HepG2 (cell line): ENCODE measurements around the gene CBLN3. TPM values are rescaled to one million over a fixed set of nuclear protein-coding genes. Genes with fewer than 3 reads are reported as not detected.

Experiments
- BHLHE40 ChIP-seq: IDR thresholded peaks from 2 replicates; pipeline ENCODE4 v1.6.1; 2011; ENCODE audit warnings: low read length, improper control_type of control experiment
- HNF4A ChIP-seq: sonication (generic); formaldehyde crosslinking; IDR thresholded peaks from 2 replicates; pipeline ENCODE4 v1.4.0; 2020; ENCODE audit warnings: missing genetic modification reagents
- HNRNPUL1 ChIP-seq: fragments of 200-400 bp; formaldehyde crosslinking; IDR thresholded peaks from 2 replicates; pipeline ENCODE4 v1.6.1; 2017; ENCODE audit warnings: low read depth, mild to moderate bottlenecking, low read length, moderate library complexity
- KDM2A ChIP-seq: sonication (generic); formaldehyde crosslinking; IDR thresholded peaks from 2 replicates; pipeline ENCODE4 v1.4.0; 2020; ENCODE audit warnings: low read depth, missing genetic modification reagents, borderline replicate concordance
- MEIS2 ChIP-seq: sonication (generic); formaldehyde crosslinking; IDR thresholded peaks from 2 replicates; pipeline ENCODE4 v1.9.0; 2021; ENCODE audit warnings: mild to moderate bottlenecking, missing genetic modification reagents
- NFE2L1 ChIP-seq: sonication (generic); formaldehyde crosslinking; IDR thresholded peaks from 2 replicates; pipeline ENCODE4 v1.4.0; 2020; ENCODE audit warnings: missing genetic modification reagents, mild to moderate bottlenecking, borderline replicate concordance
- PAXIP1 ChIP-seq: sonication (generic); formaldehyde crosslinking; conservative IDR thresholded peaks from 2 replicates; pipeline ENCODE4 v1.4.0; 2020; ENCODE audit warnings: mild to moderate bottlenecking, missing genetic modification reagents, moderate library complexity
- PCBP1 ChIP-seq: fragments of 200-400 bp; formaldehyde crosslinking; IDR thresholded peaks from 2 replicates; pipeline ENCODE4 v1.6.1; 2017; ENCODE audit warnings: mild to moderate bottlenecking, low read depth, low read length, borderline replicate concordance
- POGZ ChIP-seq: sonication (generic); formaldehyde crosslinking; IDR thresholded peaks from 2 replicates; pipeline ENCODE4 v1.4.0; 2020; ENCODE audit warnings: mild to moderate bottlenecking, missing genetic modification reagents
- RXRB ChIP-seq: IDR thresholded peaks from 2 replicates; pipeline ENCODE4 v1.6.1; 2016; ENCODE audit warnings: borderline replicate concordance, missing genetic modification reagents, missing compliant biosample characterization
- SAP130 ChIP-seq: IDR thresholded peaks from 2 replicates; pipeline ENCODE4 v1.6.1; 2016; ENCODE audit warnings: low read depth
- SMAD1 ChIP-seq: sonication (generic); formaldehyde crosslinking; IDR thresholded peaks from 2 replicates; pipeline ENCODE4 v1.4.0; 2020; ENCODE audit warnings: missing genetic modification reagents, low read depth, mild to moderate bottlenecking, borderline replicate concordance
- TFDP1 ChIP-seq: IDR thresholded peaks from 2 replicates; pipeline ENCODE4 v1.6.1; 2016; ENCODE audit warnings: missing compliant biosample characterization, missing genetic modification reagents, borderline replicate concordance
- ZNF292 ChIP-seq: sonication (generic); formaldehyde crosslinking; IDR thresholded peaks from 2 replicates; pipeline ENCODE4 v1.8.1; 2022; ENCODE audit warnings: mild to moderate bottlenecking, low read depth, missing genetic modification reagents, borderline replicate concordance
- ZNF333 ChIP-seq: sonication (generic); formaldehyde crosslinking; IDR thresholded peaks from 2 replicates; pipeline ENCODE4 v1.4.0; 2020; ENCODE audit warnings: mild to moderate bottlenecking, missing genetic modification reagents, borderline replicate concordance
- polyA plus RNA-seq, 8 experiments: library from polyadenylated mRNA; depleted of rRNA in 3 of 8; stranded (reverse) in 7 of 8; unstranded in 1 of 8; fragments of >200 nt; fragmentation: Illumina TruSeq in 4 of 8; extraction: Trizol in 4 of 8; gene quantifications; 2 replicates each; pipeline versions ENCODE4 v1.2.1 to v1.2.3, GENCODE V29; 2011 to 2016; ENCODE audit warnings: low read depth in 4 of 8, missing spikeins in 1 of 8, mixed read lengths in 1 of 8; ENCODE audit not compliant: insufficient read depth in 1 of 8
- total RNA-seq, 5 experiments: library from RNA; depleted of rRNA; stranded (reverse); fragments of >200 nt; fragmentation: Illumina TruSeq; extraction: Trizol; gene quantifications; 2 replicates each; pipeline ENCODE4 v1.2.3, GENCODE V29; 2016; ENCODE audit warnings: low read depth in 1 of 5
- TF ChIP-seq, protein P1 (sequence below): sonication (generic); formaldehyde crosslinking; IDR thresholded peaks from 2 replicates; pipeline ENCODE4 v1.4.0; 2020; ENCODE audit warnings: mild to moderate bottlenecking, missing genetic modification reagents, borderline replicate concordance
- TF ChIP-seq, protein P2 (sequence below): sonication (generic); formaldehyde crosslinking; IDR thresholded peaks from 2 replicates; pipeline ENCODE4 v1.4.0; 2020; ENCODE audit warnings: mild to moderate bottlenecking, missing genetic modification reagents

CBLN3 gene
- total and polyA plus RNA-seq, 2 of the 13 experiments (the other 11 are each of a cell fraction or from before 2014, with no cell fraction given), result 0.66 to 0.98 TPM

DNA sequence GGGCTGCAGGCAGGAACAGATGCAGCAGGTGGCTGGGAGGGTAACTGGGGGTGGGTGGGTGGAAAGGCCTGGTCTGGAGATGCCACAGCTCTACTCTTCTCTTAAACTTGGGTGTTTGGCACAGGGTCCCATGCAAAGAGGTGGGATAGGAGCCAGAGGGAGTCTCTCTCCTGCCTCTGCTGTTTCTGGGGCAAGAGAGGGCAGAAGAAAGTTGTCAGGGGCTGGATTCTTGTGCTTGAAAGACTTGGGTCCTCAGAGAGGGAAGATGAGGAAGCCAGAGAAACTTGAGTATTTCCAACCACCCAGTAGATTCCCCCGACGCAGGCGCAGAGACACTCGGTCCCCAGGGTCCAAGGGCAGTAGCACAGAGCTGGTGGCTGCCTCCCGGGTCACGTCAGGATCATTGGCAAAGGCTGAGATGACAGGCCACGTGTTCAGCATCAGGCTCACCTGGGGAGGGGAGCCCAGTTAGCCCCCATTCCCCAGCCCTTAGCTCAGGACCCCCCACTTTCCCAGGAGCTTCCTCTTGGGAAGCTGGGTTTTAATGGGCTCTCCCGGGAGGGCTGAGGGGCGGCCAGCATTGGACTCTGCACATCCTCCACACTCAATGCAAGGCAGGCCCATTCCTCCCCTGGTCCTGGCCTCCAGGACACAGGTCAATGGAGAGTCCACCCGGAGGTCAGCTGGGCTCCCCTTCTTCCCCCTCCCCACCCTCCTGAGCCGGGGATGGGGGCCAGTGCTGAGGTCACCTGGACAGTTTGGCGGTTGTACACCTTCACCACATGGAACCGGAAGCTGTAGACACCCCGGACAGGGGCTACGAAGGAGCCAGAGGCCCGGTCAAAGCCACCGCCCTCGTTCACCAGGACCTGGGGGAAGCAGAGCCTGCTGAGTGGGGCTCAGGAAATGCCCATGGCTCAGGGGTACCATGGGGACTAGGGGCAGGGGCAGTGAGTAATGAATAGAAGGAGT is 1.6 kb downstream of the CBLN3 start (continued):
- TF ChIP-seq, protein P1, sequence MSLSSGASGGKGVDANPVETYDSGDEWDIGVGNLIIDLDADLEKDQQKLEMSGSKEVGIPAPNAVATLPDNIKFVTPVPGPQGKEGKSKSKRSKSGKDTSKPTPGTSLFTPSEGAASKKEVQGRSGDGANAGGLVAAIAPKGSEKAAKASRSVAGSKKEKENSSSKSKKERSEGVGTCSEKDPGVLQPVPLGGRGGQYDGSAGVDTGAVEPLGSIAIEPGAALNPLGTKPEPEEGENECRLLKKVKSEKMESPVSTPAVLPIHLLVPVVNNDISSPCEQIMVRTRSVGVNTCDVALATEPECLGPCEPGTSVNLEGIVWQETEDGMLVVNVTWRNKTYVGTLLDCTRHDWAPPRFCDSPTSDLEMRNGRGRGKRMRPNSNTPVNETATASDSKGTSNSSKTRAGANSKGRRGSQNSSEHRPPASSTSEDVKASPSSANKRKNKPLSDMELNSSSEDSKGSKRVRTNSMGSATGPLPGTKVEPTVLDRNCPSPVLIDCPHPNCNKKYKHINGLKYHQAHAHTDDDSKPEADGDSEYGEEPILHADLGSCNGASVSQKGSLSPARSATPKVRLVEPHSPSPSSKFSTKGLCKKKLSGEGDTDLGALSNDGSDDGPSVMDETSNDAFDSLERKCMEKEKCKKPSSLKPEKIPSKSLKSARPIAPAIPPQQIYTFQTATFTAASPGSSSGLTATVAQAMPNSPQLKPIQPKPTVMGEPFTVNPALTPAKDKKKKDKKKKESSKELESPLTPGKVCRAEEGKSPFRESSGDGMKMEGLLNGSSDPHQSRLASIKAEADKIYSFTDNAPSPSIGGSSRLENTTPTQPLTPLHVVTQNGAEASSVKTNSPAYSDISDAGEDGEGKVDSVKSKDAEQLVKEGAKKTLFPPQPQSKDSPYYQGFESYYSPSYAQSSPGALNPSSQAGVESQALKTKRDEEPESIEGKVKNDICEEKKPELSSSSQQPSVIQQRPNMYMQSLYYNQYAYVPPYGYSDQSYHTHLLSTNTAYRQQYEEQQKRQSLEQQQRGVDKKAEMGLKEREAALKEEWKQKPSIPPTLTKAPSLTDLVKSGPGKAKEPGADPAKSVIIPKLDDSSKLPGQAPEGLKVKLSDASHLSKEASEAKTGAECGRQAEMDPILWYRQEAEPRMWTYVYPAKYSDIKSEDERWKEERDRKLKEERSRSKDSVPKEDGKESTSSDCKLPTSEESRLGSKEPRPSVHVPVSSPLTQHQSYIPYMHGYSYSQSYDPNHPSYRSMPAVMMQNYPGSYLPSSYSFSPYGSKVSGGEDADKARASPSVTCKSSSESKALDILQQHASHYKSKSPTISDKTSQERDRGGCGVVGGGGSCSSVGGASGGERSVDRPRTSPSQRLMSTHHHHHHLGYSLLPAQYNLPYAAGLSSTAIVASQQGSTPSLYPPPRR (CRISPR knock-in tag), result peak; percentile 50; the same call in 1 of the 2 replicates
- TF ChIP-seq BHLHE40 (no peak), SMAD1 (CRISPR knock-in tag) (peak; percentile 99), ZNF333 (CRISPR knock-in tag) (no peak), ZNF292 (no peak), KDM2A (CRISPR knock-in tag) (peak; percentile 45; the same call in 1 of the 2 replicates), RXRB (CRISPR knock-in tag) (peak; percentile 53), TFDP1 (CRISPR knock-in tag) (peak; percentile 27; the same call in 1 of the 2 replicates), PAXIP1 (CRISPR knock-in tag) (peak; percentile 58), HNRNPUL1 (no peak), SAP130 (CRISPR knock-in tag) (peak; percentile 25; the same call in 1 of the 2 replicates), NFE2L1 (CRISPR knock-in tag) (peak; percentile 63; the same call in 1 of the 2 replicates), MEIS2 (peak; percentile 62; the same call in 1 of the 2 replicates), PCBP1 (0 out of 2 replicates have a peak, but pooled peaks have one; percentile 73), HNF4A (peak; percentile 67), POGZ (CRISPR knock-in tag) (0 out of 2 replicates have a peak, but pooled peaks have one; percentile 13)
- TF ChIP-seq, protein P2, sequence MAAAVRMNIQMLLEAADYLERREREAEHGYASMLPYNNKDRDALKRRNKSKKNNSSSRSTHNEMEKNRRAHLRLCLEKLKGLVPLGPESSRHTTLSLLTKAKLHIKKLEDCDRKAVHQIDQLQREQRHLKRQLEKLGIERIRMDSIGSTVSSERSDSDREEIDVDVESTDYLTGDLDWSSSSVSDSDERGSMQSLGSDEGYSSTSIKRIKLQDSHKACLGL (CRISPR knock-in tag), result peak; percentile 19; the same call in 1 of the 2 replicates
